ENCODE data around the gene ARL15.

Gene ARL15

DNA sequence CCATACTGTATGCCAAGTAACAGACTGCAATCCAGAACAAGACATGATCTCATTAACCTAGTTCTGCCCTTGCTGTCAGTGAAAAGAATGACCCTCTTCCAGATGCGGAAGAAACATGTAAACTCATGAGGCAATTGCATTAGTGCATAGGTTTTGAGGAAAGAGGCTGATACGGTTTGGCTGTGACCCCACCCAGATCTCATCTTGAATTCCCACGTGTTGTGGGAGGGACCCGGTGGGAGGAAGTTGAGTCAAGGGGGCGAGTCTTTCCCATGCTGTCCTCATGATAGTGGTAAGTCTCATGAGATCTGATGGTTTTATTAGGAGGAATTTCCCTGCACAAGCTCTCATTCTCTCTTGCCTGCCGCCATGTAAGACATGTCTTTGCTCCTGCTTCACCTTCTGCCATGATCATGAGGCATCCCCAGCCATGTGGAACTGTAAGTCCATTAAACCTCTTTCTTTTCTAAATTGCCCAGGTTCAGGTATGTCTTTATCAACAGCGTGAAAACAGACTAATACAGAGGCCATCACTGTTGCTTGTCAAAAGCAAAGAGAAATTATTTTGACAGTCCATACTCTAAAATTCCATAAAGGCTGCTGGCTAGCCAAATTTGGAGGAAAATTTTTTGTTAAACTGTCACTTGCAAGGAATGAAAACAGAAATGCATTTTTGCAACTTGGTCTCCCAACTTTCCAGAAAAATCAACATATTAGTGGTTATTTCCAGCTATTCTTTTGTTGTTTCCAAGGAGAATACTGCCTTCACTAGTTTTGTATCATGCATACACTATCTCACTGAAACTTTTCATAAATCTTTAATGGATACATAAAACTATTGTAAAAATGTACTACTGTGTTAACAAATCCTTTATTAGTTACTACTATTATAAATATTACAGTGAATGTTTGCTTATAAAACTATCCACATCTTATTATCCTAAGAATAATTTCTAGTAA lies 3.2 kb upstream of the ARL15 start:
- DNase-seq (ENCODE audit: low spot score), result no peak

DNA sequence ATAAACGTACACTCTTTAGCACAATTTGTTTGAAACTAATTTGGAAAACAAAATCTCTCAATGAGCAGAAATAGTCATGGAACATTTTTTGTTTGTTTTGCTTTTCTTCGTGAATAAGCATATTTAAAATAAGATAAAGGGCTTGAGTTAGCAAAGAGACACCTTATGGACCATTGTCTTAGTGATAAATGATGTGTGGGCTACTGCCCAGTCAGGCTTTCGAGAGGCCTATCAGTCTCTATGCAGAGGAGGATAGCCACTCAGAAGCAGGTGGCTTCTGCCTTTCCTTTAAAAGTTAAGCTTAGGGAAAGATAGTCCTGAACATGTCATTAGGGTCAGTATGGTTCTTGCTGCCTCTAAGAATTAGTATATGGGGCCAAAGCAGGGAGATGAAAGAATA lies 2.1 kb upstream of the ARL15 start:
- DNase-seq (ENCODE audit: low spot score), result no peak

- DNase-seq (ENCODE audit: low spot score), result no peak
Observed at GRCh38 chr5:54311176-54311677, 854 bp upstream of the ARL15 start.

GRCh38 chr5:54309691-54310432 lies 511 bp downstream of the ARL15 start:
- DNase-seq (ENCODE audit: low spot score), result peak; percentile 44

DNA sequence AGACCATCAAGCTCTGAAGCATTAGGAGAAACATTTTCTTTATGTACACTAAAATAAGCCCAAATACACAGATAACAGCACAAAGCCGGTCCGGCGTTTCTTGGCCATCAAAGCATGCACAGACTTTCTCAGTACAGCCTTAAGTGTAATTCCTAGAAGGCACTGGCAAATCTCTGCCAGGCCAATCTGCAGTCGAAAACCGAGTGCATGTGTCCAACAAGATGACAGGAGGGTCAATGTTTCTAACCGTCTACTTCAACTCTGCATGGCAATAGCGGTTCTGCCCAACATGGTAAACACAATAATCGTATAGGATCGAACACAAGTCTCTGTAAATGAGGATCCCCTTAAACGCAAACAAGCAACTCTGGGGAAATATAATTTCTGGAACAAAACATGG lies 1.1 kb downstream of the ARL15 start:
- DNase-seq (ENCODE audit: low spot score), result peak; percentile 16

DNA sequence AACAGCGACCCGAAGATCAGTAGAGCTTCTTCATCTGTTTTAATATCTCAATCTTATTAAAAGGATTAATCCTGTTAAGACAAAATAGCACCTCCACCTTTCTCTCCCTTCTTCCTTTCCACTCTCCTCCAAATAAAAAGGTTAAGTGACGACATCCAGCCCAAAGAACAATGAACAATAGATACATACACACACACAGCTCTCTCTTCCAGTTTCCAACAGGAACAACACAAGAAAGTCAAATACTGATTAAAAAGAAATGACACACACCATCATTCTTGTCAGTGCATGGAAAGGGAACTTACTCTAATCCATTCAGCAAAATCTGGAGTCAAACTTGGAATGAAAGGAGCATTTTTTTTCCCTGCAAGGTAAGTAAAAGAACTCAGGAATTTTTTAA lies 2.8 kb downstream of the ARL15 start:
- no peak for DNase-seq (ENCODE audit: low spot score)

GRCh38 chr5:54306893-54307292 lies 3.5 kb downstream of the ARL15 start:
- DNase-seq (ENCODE audit: low spot score), result no peak

GRCh38 chr5:54305737-54306136 lies 4.6 kb downstream of the ARL15 start:
- no peak for DNase-seq (ENCODE audit: low spot score)

DNA sequence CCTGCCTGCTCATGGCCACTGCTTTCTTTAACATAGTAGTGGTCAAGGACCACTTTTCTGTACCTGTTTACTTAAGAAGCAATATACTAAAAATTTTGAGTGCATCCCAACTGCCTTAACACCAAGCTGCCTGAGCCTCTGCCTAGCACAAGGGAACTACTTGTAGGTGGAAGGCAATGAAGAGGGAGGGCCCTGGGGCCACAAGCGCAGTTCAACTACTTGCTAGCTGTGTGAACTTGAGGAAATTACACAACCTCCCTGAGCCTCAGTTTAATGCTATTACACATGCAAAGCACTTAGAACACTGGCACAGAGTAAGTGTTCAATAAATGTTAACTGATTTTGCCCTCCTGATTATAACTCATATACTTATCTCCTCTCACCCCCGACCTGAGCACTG lies 6.3 kb downstream of the ARL15 start:
- DNase-seq (ENCODE audit: low spot score), result no peak

- DNase-seq (ENCODE audit: low spot score), result no peak
Observed at GRCh38 chr5:54302267-54302687, 8.1 kb downstream of the ARL15 start.

DNA sequence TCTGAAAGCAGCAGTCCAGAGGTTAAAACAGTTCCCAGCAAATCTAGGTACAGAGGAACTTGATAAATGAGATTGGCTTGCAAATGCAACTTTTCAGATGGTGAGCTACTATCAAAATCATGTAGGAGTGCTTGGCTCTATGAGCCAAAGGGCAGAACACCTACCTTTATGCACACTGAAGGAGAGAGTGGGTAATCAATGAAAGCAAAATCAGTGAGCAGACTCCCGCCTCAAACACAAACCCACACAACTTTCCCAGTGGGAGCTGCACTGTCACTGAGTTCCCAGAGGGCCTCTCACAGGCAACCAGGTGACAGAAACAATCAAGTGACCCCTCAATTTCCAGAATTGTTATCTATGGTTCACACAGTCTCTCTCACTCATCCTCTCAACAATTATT lies 8.5 kb downstream of the ARL15 start:
- no peak for DNase-seq (ENCODE audit: low spot score)

GRCh38 chr5:54301220-54301619 lies 9.2 kb downstream of the ARL15 start:
- no peak for DNase-seq (ENCODE audit: low spot score)

DNA sequence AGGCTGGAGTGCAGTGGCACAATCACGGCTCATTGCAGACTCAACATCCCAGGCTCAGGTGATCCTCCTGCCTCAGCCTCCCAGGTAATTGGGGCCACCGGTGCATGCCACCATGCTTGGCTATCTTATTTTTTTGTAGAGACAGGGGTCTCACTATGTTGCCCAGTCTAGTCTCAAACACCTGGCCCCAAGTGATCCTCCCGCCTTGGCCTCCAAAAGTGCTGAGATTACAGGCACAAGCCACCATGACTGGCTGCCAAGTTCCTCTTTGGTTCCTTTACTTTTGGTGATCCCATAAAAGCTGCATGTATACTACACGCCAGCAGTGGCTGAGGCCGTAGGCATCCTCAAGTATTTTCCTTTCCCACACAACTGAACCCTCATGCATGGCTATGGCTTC lies 11.4 kb downstream of the ARL15 start:
- DNase-seq (ENCODE audit: low spot score), result no peak

GRCh38 chr5:54296386-54296785 lies 14.0 kb downstream of the ARL15 start:
- DNase-seq (ENCODE audit: low spot score), result no peak

DNA sequence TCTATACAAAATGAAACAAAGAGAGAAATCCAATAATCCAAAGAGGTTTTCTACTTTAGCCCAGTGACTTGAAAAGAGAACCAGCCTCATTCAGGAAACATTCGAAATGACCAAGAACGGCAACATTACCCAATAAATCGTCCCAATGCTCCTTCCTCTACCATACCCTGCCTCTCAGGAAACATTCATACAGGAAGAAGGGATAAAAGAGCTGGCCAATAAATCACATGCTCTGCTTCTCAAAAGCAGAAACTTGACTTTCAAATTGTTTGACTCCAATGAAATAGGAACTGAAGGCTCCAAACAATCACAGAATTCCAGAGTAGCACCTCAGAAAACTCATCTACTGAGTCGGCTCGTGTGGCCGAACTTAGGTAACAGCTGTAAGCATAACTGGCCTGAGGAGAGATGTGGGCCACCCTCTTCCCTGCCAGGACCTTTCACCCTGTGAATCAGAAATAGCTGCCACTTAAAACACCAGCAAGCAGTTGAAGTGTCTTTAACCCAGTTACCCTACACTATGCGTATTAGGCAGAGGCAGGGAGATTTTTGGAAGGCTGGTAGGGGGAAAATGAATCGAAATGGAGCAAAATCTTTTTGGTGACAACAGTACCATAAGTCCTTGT lies 14.6 kb downstream of the ARL15 start:
- no peak for DNase-seq (ENCODE audit: low spot score)

DNA sequence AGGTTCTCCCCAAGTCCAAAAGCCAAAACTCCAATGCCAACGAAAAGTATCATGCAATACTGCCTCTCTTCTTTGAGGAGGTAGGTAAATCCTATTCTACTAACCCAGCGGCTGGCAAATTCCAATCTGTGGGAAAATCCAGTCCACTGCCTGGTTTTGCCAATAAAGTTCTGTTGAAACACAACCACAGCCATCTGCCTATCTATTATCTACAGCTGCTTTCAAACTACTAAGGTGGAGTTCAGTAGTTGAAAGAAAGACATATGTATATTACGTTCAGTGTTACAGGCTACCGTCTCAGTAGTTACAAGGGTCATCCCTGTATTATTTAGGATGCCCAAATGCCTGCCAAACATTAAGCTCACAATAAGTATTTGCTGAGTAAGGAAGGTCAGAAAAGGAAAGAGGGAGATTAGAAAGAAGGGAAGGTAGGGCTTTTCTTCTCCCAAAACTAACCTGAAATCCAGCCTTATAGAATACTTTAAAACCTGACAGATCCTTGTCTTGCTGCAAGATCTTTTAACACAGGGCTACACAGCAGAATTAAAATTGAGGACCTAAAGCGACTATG lies 16.2 kb downstream of the ARL15 start:
- DNase-seq (ENCODE audit: low spot score), result no peak

- DNase-seq (ENCODE audit: low spot score), result no peak
Observed at GRCh38 chr5:54292866-54293265, 17.5 kb downstream of the ARL15 start.

DNA sequence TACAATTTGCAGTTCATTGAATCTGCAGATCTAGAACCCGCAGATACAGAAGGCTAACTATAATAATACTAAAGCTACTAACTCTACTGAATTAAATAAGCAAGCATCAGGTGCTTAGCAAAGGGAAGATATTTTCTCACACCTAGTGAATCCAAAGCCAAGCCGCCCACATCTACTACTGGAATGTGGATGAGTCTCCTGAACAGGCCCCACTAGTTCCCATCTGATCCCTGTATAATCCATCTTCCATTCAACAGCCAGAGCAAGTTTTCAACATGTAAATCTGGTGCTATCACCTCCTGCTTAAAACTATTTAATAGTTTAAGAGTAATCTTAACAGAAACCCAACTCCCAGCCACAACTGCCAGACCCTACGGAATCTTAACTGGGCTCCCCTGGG lies 18.9 kb downstream of the ARL15 start:
- no peak for DNase-seq (ENCODE audit: low spot score)

DNA sequence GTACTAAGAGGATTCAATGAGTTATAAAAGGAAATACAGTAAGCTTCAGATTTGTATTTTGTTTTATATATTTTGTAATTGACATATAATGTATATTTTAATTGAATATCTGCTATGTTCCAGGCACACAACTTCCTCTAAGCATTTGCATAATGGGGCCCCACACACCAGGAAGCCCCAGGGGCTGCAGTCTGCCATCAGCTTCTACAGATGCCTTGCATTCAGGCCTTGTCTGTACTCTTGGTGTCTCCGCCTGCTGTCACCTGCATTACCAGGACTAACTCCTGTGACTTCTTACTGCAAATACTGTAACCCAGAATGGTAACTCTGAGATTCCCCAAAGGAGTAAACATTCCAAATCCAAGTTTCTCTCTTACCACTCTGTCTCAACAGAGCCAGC lies 20.6 kb downstream of the ARL15 start:
- no peak for DNase-seq (ENCODE audit: low spot score)

GRCh38 chr5:54288568-54289217 lies 21.7 kb downstream of the ARL15 start:
- DNase-seq (ENCODE audit: low spot score), result no peak

GRCh38 chr5:54285686-54286085 lies 24.7 kb downstream of the ARL15 start:
- no peak for DNase-seq (ENCODE audit: low spot score)

DNA sequence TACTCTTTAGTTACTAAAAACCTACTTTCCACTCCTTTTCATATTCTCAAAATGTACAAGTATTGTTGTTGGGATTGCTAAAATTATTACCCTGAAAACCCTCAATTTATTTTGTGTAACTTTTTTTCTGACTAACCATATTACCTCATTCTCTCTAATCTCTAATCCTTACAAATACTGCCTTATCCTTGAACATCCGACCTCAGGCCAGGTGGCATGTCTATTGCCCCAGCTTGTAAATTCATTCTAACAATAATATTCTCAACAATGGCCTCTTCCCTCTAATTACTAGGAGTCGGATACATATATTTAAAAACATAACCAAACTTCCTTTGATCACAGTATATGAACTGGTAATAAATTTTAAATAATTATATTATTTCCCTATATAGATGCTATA lies 25.8 kb downstream of the ARL15 start:
- DNase-seq (ENCODE audit: low spot score), result no peak

Measured in hepatic stellate cell (primary cell).